GM12878 (cell line): Measurements from ENCODE around the gene ALDH3A2. TPM values are rescaled to one million over a fixed set of nuclear protein-coding genes. Genes with fewer than 3 reads are reported as not detected.

Experiments
- ATAC-seq: fragments of 200-7000 bp; cut with Tn5 transposase; 3 replicates; pipeline ENCODE4 v1.9.1; 2020; ENCODE audit warnings: mild to moderate bottlenecking, moderate library complexity
- BruUV-seq: library from RNA; stranded (reverse); fragments of 400-500 nt; replicated peaks from 2 replicates; lab custom pipeline; 2021; lab: Mats Ljungman, UMichigan
- CTCF ChIA-PET: fragments of 300-600 bp; sonication (Branson Sonifier 250); formaldehyde crosslinking; extraction: SDS; loops from one replicate; lab custom pipeline; 2021; ENCODE audit warnings: inconsistent platforms; lab: Yijun Ruan, JAX
- POLR2A ChIA-PET: fragments of 350-600 bp; formaldehyde crosslinking; extraction: SDS; loops from one replicate; lab custom pipeline; 2021; ENCODE audit warnings: inconsistent platforms; lab: Charles Lee
- RAD21 ChIA-PET: fragments of 300-600 bp; sonication (Branson Sonifier 250); formaldehyde crosslinking; loops from one replicate; lab custom pipeline; 2023; ENCODE audit warnings: antibody characterized with exemption; ENCODE audit not compliant: unreplicated experiment; lab: Charles Lee
- SMC1A ChIA-PET: fragments of 300-600 bp; sonication (Branson Sonifier 250); formaldehyde crosslinking; loops from one replicate; lab custom pipeline; 2023; ENCODE audit not compliant: unreplicated experiment, uncharacterized antibody; lab: Charles Lee
- DNase-seq: peaks from one replicate; pipeline ENCODE4 v3.0.0-alpha.2; 2011; ENCODE audit warnings: low read depth, low spot score
- FAIRE-seq: peaks from 3 replicates; lab custom pipeline; 2011; peaks lifted over from hg19 to GRCh38; lab: Jason Lieb, UNC
- H2AFZ ChIP-seq: 2 replicates; pipeline ENCODE4 v1.6.0; 2011; ENCODE audit warnings: low read depth, low read length, control low read depth; ENCODE audit not compliant: control insufficient read depth
- H3K27ac ChIP-seq: 2 replicates; pipeline ENCODE4 v1.5.1; 2011; ENCODE audit warnings: control low read depth; ENCODE audit not compliant: control insufficient read depth, insufficient read depth
- H3K27me3 ChIP-seq, 2 experiments: replicated peaks in 1 of 2; 2 replicates each; pipeline versions ENCODE4 v1.6.0 to v1.6.1; 2011; ENCODE audit warnings: low read length in 1 of 2; ENCODE audit not compliant: control insufficient read depth in 2 of 2, insufficient read depth in 2 of 2
- H3K36me3 ChIP-seq, 2 experiments: 2 replicates each; pipeline ENCODE4 v1.5.1; 2011; ENCODE audit warnings: low read length in 1 of 2; ENCODE audit not compliant: control insufficient read depth in 2 of 2, insufficient read depth in 2 of 2
- H3K4me1 ChIP-seq: 2 replicates; pipeline ENCODE4 v1.6.1; 2011; ENCODE audit warnings: mild to moderate bottlenecking, low read length, moderate library complexity, mixed read lengths; ENCODE audit not compliant: control insufficient read depth, insufficient read depth
- H3K4me2 ChIP-seq: 2 replicates; pipeline ENCODE4 v1.6.0; 2011; ENCODE audit warnings: control low read depth; ENCODE audit not compliant: control insufficient read depth, insufficient read depth
- H3K4me3 ChIP-seq: fragments of 200-600 bp; sonication (generic); 2 replicates; pipeline ENCODE4 v1.5.1; 2016
- H3K79me2 ChIP-seq: 2 replicates; pipeline ENCODE4 v1.6.0; 2011; ENCODE audit warnings: low read length; ENCODE audit not compliant: control insufficient read depth, insufficient read depth
- H3K9ac ChIP-seq: 2 replicates; pipeline ENCODE4 v1.8.0; 2011; ENCODE audit warnings: low read length, control low read depth, mixed read lengths; ENCODE audit not compliant: control insufficient read depth, insufficient read depth
- H3K9me3 ChIP-seq: replicated peaks from 3 replicates; pipeline ENCODE4 v1.5.1; 2011; ENCODE audit warnings: mild to moderate bottlenecking, low read length; ENCODE audit not compliant: control insufficient read depth, insufficient read depth
- H4K20me1 ChIP-seq: 2 replicates; pipeline ENCODE4 v1.6.0; 2011; ENCODE audit not compliant: control insufficient read depth, insufficient read depth
- CBX3 ChIP-seq: fragments of 200-600 bp; sonication (generic); IDR thresholded peaks from 2 replicates; pipeline ENCODE4 v1.6.1; 2016; ENCODE audit warnings: low read depth, borderline replicate concordance
- DPF2 ChIP-seq: fragments of 450-650 bp; IDR thresholded peaks from 2 replicates; pipeline ENCODE4 v1.6.1; 2017; ENCODE audit warnings: mild to moderate bottlenecking
- EP300 ChIP-seq, 2 experiments: fragments of 150-350 bp in 1 of 2; IDR thresholded peaks; 2 replicates each; pipeline ENCODE4 v1.6.1; 2011 to 2012; ENCODE audit warnings: low read depth in 2 of 2, low read length in 2 of 2, borderline replicate concordance in 1 of 2, improper control_type of control experiment in 1 of 2, inconsistent platforms in 1 of 2; ENCODE audit not compliant: control insufficient read depth in 1 of 2
- MEF2B ChIP-seq: fragments of 450-650 bp; IDR thresholded peaks from 2 replicates; pipeline ENCODE4 v1.6.1; 2018; ENCODE audit warnings: mild to moderate bottlenecking, moderate library complexity; ENCODE audit not compliant: partially characterized antibody, poor library complexity, severe bottlenecking
- RFX5 ChIP-seq: IDR thresholded peaks from 2 replicates; pipeline ENCODE4 v1.6.1; 2011; ENCODE audit warnings: low read depth, low read length, improper control_type of control experiment
- SIX5 ChIP-seq: IDR thresholded peaks from 2 replicates; pipeline ENCODE4 v1.6.1; 2011; ENCODE audit warnings: mild to moderate bottlenecking, low read depth, low read length, moderate library complexity; ENCODE audit not compliant: severe bottlenecking
- SREBF2 ChIP-seq: IDR thresholded peaks from 2 replicates; pipeline ENCODE4 v1.6.1; 2012; ENCODE audit warnings: mild to moderate bottlenecking, low read length
- TCF12 ChIP-seq: IDR thresholded peaks from 2 replicates; pipeline ENCODE4 v1.6.1; 2011; ENCODE audit warnings: low read depth, mild to moderate bottlenecking, low read length
- ZNF207 ChIP-seq: fragments of 450-650 bp; IDR thresholded peaks from 2 replicates; pipeline ENCODE4 v1.6.1; 2014; ENCODE audit warnings: antibody characterized with exemption, mild to moderate bottlenecking, borderline replicate concordance
- WGBS: methylation state at CpG from one replicate; pipeline ENCODE4 v1.1.6; 2016; ENCODE audit warnings: low lambda C conversion rate; ENCODE audit not compliant: insufficient replicate concordance, insufficient coverage; ENCODE audit errors: missing lambda C conversion rate; 5-methylcytosine and 5-hydroxymethylcytosine counted together
- in situ Hi-C: fragments of 300-500 bp; cut with MboI; formaldehyde crosslinking; loops from 9 replicates; pipeline ENCODE4 v1.14.3; 2018; ENCODE audit warnings: mixed read lengths
- intact Hi-C: fragments of 100-400 bp; cut with micrococcal nuclease; formaldehyde crosslinking; loops from one replicate; pipeline ENCODE4 v1.14.2; 2022; ENCODE audit not compliant: unreplicated experiment
- polyA plus RNA-seq, 11 experiments: library from polyadenylated mRNA; depleted of rRNA in 4 of 11; unstranded in 6 of 11; stranded (reverse) in 5 of 11; fragments of >200 nt; fragmentation: Nextera tagmentation in 4 of 11; fragmentation: Illumina TruSeq in 1 of 11; extraction: Ambion mirVana in 4 of 11; extraction: Trizol in 1 of 11; gene quantifications; 1 replicate in 1 of 11; 2 replicates in 10 of 11; pipeline versions ENCODE4 v1.2.1 to v1.2.3, GENCODE V29; 2011 to 2016; ENCODE audit warnings: inconsistent platforms in 2 of 11, missing spikeins in 2 of 11, low read depth in 1 of 11
- total RNA-seq, 4 experiments: library from RNA; depleted of rRNA in 3 of 4; stranded (reverse); fragments of >200 nt in 3 of 4; fragmentation: Illumina TruSeq in 1 of 4; extraction: Trizol in 1 of 4; gene quantifications; 2 replicates each; pipeline versions ENCODE4 v1.2.1 to v1.2.3, GENCODE V29; 2013 to 2021
- TF ChIP-seq, protein P1 (sequence below): IDR thresholded peaks from 2 replicates; pipeline ENCODE4 v1.6.1; 2012; ENCODE audit warnings: low read length, inconsistent platforms

The ALDH3A2 gene
- total and polyA plus RNA-seq, 10 of the 15 experiments (the other 5 are each of a cell fraction or from before 2014, with no cell fraction given) = 5.0 to 37.0 (median 26.1) TPM

DNA sequence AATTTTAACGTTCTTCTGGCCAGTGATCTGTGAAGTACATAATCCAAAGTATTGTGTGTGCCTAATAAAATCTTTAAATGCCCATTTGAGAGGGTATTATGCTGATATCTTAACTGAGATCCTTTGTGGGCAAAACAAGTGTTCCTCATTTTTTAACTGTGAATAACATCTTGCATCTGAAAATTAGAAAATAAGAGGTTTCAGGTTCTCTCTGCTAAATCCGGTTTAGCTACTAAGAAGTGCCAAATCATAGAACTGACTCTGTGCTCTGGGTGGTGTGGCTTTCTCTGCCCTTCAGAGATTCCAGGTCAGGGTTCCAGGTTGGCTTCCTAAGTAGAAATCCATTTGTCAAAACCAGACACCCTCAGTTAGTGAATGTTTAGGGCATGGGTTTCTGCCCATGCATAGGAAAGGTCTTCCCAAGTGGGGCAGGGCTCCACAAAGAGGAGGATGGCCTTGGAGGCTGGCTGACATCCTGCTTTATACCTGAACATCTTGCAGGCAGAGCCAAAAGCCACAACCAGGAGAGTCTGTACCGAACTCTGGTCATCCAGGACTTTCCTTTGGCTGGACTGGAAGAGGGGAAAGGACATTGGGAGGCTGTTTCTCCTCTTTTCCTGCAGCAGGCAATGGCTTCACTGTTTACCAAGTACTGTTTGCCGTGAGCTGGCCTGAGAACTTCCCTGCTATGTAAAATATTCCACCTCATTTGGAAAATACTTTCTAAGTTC, 8.5 kb downstream of the ALDH3A2 start:
- H3K36me3 ChIP-seq = no peaks in the 10 kb centered on the region; a peak in 1 of 4 replicates
- no peak overlapping the region for H3K4me2 ChIP-seq
- intact Hi-C loops (no loop called here), in situ Hi-C loops (no loop called here)
- H3K27me3 ChIP-seq = no peaks in the 10 kb centered on the region
- no peak overlapping the region for H3K4me3 ChIP-seq
- H3K79me2 ChIP-seq = no peaks in the 10 kb centered on the region
- SMC1A ChIA-PET = interaction anchor here (0.8 kb wide), 1 partner anchor 12 kb away, joined by 3 read pairs; no protein-coding TSS in a partner anchor
- DNase-seq (no peak), ATAC-seq (no peak), FAIRE-seq (no peak)
- RAD21 ChIA-PET = no interaction called here
- no peaks in the 10 kb centered on the region for H3K4me1 ChIP-seq
- TF ChIP-seq MEF2B = no peak
- TF ChIP-seq EP300 (IDR thresholded peaks at IDR 0.05; ENCODE audit: borderline replicate concordance in 1 of 2, control insufficient read depth in 1 of 2, low read depth in 2 of 2, low read length in 2 of 2) = no peak
- no peak for TF ChIP-seq RFX5
- TF ChIP-seq ZNF207 = no peak
- TF ChIP-seq, protein P1, sequence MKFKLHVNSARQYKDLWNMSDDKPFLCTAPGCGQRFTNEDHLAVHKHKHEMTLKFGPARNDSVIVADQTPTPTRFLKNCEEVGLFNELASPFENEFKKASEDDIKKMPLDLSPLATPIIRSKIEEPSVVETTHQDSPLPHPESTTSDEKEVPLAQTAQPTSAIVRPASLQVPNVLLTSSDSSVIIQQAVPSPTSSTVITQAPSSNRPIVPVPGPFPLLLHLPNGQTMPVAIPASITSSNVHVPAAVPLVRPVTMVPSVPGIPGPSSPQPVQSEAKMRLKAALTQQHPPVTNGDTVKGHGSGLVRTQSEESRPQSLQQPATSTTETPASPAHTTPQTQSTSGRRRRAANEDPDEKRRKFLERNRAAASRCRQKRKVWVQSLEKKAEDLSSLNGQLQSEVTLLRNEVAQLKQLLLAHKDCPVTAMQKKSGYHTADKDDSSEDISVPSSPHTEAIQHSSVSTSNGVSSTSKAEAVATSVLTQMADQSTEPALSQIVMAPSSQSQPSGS = no peak
- no peak for TF ChIP-seq TCF12
- no peak for TF ChIP-seq SREBF2
- no peak for TF ChIP-seq DPF2
- TF ChIP-seq SIX5 = no peak
- TF ChIP-seq CBX3 = no peak
- CTCF ChIA-PET = no interaction called here
- no TSS peak for BruUV-seq
- H3K9ac ChIP-seq = no peak overlapping the region
- H2AFZ ChIP-seq = no peak overlapping the region
- WGBS = 46% methylated on average over 4 of the region's 4 CpGs
- H3K27ac ChIP-seq = no peak overlapping the region
- POLR2A ChIA-PET = interaction anchor here (0.5 to 0.9 kb wide), 2 partner anchors 10 to 164 kb away, joined by 3 to 7 read pairs; no protein-coding TSS in a partner anchor
- no peaks in the 10 kb centered on the region; the same call in 2 of the 3 replicates for H3K9me3 ChIP-seq
- no peaks in the 10 kb centered on the region for H4K20me1 ChIP-seq
